Measurements from ENCODE around the gene WDR86.

WDR86 gene

GRCh38 chr7:151437866-151438516 lies 28.2 kb upstream of the WDR86 start:
- Histone ChIP-seq H3K9me2 (ENCODE audit: low read depth, low read length) (no peaks in the 10 kb centered on the region), H3F3A (ENCODE audit: insufficient read depth, low read length) (no peaks in the 10 kb centered on the region), H3K9me3 (ENCODE audit: low read length) (no peaks in the 10 kb centered on the region), H3K27me3 (ENCODE audit: insufficient read depth, low read length) (no peaks in the 10 kb centered on the region; the same call in 1 of the 2 replicates), H3K4me1 (ENCODE audit: insufficient read depth, low read length, severe bottlenecking) (no peaks in the 10 kb centered on the region), H3K4me3 (ENCODE audit: low read depth, low read length, poor library complexity, severe bottlenecking) (no peak overlapping the region), H3K36me3 (ENCODE audit: insufficient read depth, low read length) (no peaks in the 10 kb centered on the region), H2AFZ (ENCODE audit: low read length) (no peak overlapping the region), H3K9ac (ENCODE audit: low read length) (no peak overlapping the region), H4K20me1 (ENCODE audit: insufficient read depth, low read length) (no peaks in the 10 kb centered on the region), H3K79me2 (ENCODE audit: insufficient read depth, low read length) (no peaks in the 10 kb centered on the region), H3K4me2 (ENCODE audit: low read length) (no peak overlapping the region), H3K27ac (ENCODE audit: low read depth, low read length, poor library complexity, severe bottlenecking) (no peak overlapping the region)
- TF ChIP-seq, protein P1, sequence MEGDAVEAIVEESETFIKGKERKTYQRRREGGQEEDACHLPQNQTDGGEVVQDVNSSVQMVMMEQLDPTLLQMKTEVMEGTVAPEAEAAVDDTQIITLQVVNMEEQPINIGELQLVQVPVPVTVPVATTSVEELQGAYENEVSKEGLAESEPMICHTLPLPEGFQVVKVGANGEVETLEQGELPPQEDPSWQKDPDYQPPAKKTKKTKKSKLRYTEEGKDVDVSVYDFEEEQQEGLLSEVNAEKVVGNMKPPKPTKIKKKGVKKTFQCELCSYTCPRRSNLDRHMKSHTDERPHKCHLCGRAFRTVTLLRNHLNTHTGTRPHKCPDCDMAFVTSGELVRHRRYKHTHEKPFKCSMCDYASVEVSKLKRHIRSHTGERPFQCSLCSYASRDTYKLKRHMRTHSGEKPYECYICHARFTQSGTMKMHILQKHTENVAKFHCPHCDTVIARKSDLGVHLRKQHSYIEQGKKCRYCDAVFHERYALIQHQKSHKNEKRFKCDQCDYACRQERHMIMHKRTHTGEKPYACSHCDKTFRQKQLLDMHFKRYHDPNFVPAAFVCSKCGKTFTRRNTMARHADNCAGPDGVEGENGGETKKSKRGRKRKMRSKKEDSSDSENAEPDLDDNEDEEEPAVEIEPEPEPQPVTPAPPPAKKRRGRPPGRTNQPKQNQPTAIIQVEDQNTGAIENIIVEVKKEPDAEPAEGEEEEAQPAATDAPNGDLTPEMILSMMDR (IDR thresholded peaks at IDR 0.05; ENCODE audit: low read length) = no peak
- TF ChIP-seq EZH2 (IDR thresholded peaks at IDR 0.05; ENCODE audit: borderline replicate concordance, low read length) = no peak

DNA sequence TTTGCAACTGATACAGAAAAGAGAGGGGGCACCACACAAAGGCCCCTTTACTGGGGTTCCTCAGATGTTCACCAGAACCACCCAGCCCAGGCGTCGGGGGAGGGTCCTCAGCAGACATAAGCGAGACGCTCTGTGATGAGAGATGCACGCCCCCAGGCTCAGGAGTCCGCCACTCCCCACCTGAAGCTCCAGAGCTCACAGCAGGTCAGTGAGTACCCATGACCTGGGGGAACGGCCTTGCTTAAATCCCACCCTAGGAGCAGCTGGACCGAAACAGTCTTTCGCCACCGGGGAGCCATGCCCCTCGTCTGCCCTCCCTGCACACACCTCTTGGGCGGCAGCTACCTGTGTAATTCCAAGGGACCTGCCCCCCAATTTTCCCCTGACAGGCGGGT lies 27.3 kb upstream of the WDR86 start:
- Histone ChIP-seq H3K9ac (ENCODE audit: low read length) (no peak overlapping the region), H3K27ac (ENCODE audit: low read depth, low read length, poor library complexity, severe bottlenecking) (no peak overlapping the region), H3K4me1 (ENCODE audit: insufficient read depth, low read length, severe bottlenecking) (no peaks in the 10 kb centered on the region), H3K27me3 (ENCODE audit: insufficient read depth, low read length) (no peaks in the 10 kb centered on the region; the same call in 1 of the 2 replicates), H3F3A (ENCODE audit: insufficient read depth, low read length) (no peaks in the 10 kb centered on the region), H3K36me3 (ENCODE audit: insufficient read depth, low read length) (no peaks in the 10 kb centered on the region), H3K9me2 (ENCODE audit: low read depth, low read length) (no peaks in the 10 kb centered on the region), H3K79me2 (ENCODE audit: insufficient read depth, low read length) (no peaks in the 10 kb centered on the region), H2AFZ (ENCODE audit: low read length) (no peak overlapping the region), H3K4me3 (ENCODE audit: low read depth, low read length, poor library complexity, severe bottlenecking) (no peak overlapping the region), H3K9me3 (ENCODE audit: low read length) (no peaks in the 10 kb centered on the region), H3K4me2 (ENCODE audit: low read length) (no peak overlapping the region), H4K20me1 (ENCODE audit: insufficient read depth, low read length) (no peaks in the 10 kb centered on the region)
- TF ChIP-seq EZH2 (IDR thresholded peaks at IDR 0.05; ENCODE audit: borderline replicate concordance, low read length) = no peak
- TF ChIP-seq, protein P1 (IDR thresholded peaks at IDR 0.05; ENCODE audit: low read length) = no peak

DNA sequence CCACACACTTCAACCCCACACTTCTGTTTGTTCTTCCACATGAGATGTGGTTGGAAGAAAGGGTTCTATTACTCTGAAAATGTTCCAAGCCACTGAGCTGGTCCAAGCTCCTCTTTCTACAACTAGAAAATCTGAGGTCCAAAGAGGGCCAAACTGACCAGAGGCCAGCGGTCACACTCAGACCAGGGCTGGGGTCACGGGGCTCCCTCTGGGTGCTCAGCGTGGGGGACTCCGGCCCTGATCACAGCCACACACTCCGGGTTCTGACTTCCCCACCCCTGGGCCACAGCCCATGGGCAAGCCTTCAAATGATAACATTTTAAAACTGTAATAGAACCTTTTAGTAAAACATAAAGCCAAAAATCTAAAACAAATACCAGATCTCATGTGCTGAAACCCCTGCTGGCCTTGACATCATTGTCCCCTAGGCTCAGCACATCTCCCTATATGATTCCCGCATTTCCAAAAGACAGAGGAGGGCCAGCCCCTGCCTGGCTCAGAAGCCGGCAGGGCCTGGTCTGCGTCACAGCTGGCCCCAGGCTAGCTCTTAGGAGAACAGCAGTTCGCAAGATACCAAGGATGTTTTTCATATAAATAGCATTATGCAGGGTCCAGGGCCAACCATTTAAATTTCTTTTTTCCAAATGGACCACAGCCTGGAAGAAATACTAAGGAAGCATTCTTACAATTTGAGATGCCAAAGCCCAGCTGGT lies 26.8 kb upstream of the WDR86 start:
- Histone ChIP-seq H3K9me2 (ENCODE audit: low read depth, low read length) (no peaks in the 10 kb centered on the region), H3K36me3 (ENCODE audit: insufficient read depth, low read length) (no peaks in the 10 kb centered on the region)
- TF ChIP-seq, protein P1 (IDR thresholded peaks at IDR 0.05; ENCODE audit: low read length) = no peak
- no peak for TF ChIP-seq EZH2 (IDR thresholded peaks at IDR 0.05; ENCODE audit: borderline replicate concordance, low read length)

More for the DNA sequence above, 26.8 kb upstream of the WDR86 start:
- H3F3A ChIP-seq (ENCODE audit: insufficient read depth, low read length) = no peaks in the 10 kb centered on the region
- no peak overlapping the region for H3K9ac ChIP-seq (ENCODE audit: low read length)
- H3K4me2 ChIP-seq (ENCODE audit: low read length) = no peak overlapping the region
- no peaks in the 10 kb centered on the region for H3K79me2 ChIP-seq (ENCODE audit: insufficient read depth, low read length)
- no peak overlapping the region for H3K4me3 ChIP-seq (ENCODE audit: low read depth, low read length, poor library complexity, severe bottlenecking)
- no peaks in the 10 kb centered on the region for H3K9me3 ChIP-seq (ENCODE audit: low read length)
- H3K4me1 ChIP-seq (ENCODE audit: insufficient read depth, low read length, severe bottlenecking) = no peaks in the 10 kb centered on the region
- H4K20me1 ChIP-seq (ENCODE audit: insufficient read depth, low read length) = no peaks in the 10 kb centered on the region
- no peaks in the 10 kb centered on the region; the same call in 1 of the 2 replicates for H3K27me3 ChIP-seq (ENCODE audit: insufficient read depth, low read length)
- H2AFZ ChIP-seq (ENCODE audit: low read length) = no peak overlapping the region
- H3K27ac ChIP-seq (ENCODE audit: low read depth, low read length, poor library complexity, severe bottlenecking) = no peak overlapping the region
